ENCODE data around the gene VPS35L.
"Not testable (repeated sequence)": the region's sequence is repeated elsewhere in the genome, so short reads cannot be mapped to it uniquely, and the experiment has no call there.

Gene VPS35L

DNA sequence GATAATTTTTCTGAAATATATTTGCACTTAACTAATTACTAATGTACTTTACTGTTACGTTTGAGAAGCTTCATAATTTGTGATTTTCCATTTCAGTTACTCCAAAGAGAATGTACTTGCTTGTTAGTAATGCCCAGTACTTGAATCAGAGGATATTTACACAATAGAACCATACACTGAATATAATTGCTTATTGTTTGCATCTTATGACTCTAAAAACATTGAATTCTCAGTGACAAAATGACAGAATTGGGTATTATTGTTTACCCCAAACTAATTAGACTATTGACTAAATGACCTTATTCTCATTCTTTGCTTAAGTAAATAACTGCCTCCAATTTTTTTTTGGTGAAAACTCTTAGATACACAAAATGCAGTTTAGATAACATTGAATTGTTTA, 22.9 kb upstream of the VPS35L start:
- no peak for DNase-seq

DNA sequence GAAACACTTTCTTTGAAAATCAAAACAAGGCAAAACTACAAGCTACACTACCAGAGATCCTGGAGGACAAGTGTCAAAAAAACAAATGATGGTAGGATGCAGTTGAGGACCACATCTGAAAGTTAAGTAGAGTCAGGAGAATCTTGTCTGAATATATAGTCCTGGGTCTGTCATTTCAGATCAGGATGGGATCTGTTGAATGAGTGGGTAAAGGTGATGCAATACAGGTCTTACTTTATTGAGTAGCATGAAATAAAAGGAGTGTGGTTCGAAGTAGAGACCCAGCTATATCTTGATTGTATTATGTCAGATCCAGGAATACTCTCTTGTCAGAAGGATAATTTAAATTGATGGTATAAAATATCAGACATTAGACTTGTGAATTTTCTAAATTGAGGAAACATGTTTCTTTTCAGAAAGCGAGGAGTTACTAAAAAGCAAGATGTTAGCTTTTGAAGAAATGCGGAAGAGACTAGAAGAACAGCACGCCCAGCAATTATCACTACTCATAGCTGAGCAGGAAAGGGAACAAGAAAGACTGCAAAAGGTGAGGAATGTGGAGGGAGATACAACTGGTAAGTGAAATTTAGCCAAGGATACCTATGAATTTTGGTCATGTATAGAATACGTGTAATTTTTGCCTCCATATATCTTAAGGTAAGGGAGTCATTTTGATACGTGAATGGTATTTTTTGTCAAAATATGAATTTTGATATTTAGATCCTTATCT, 15.1 kb upstream of the VPS35L start:
- DNase-seq = no peak

DNA sequence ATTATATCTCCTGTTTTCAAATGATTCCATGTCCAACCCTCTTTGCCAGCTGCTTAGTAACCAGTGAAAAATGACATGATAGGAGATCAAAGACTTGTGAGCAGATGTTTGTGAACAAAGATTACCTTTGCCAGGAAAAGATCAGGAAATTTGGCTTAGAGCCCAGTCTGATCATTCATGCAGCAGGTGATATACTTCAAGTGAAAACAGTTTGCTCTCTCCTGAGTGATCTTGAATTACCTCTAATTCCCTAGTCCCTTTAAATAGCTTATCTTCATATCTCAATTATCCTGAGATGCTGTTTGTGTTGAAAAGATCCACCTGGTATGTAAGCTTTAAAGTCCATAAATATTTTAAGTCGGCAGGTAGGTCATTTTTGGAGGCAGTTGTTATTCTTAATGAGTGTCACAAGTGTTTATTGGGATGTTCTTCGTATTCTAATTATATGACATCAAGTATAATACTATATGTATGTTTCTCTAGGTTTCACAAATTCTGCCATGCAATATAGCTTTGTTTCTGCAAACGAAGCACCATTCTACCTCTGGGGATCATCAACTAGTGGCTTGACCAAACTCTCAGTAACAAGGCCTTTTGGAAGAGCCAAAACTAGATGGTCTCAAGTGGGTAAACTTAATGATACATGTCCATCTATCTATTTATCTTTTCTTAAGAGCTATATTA, 13.2 kb upstream of the VPS35L start:
- DNase-seq = no peak

DNA sequence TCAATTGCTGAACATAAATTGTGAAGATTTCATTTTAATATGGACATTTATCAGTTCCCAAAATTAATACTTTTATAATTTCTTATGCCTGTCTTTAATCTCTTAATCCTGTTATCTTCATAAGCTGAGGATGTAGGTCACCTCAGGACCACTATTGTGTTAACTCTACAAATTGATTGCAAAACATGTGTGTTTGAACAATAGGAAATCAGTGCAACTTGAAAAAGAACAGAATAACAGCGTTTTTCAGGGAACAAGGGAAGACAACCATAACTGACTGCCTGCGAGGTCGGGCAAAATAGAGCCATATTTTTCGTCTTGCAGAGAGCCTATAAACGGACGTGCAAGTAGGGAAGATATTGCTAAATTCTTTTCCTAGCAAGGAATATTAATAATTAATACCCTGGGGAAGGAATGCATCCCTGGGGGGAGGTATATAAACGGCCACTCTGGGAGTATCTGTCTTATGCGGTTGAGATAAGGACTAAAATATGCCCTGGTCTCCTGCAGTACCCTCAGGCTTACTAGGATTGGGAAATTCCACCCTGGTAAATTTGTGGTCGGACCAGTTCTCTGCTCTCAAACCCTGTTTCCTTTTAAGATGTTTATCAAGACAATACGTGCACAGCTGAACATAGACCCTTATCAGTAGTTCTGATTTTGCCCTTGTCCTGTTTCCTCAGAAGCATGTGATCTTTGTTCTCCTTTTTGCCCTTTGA, 12.1 kb upstream of the VPS35L start:
- DNase-seq = not testable (repeated sequence)

DNA sequence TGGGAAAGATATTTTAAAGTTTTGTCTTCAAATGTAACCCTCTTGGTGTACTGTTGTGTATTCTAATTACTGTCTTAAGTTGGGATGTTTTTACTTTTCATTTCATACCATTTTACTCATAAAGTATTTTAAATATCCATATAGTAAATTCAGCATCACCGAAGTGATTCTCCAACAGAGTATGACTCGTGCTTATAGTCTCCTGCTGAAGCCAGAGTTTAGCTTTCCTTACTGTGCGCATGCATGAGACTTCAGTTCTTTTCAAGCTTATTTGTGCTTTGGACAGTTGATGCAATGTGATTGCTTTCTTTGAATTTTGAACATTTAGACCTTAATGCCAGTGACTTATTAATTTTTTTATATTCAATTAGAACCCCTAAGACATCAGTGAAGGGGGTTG, 7.4 kb upstream of the VPS35L start:
- DNase-seq = no peak

DNA sequence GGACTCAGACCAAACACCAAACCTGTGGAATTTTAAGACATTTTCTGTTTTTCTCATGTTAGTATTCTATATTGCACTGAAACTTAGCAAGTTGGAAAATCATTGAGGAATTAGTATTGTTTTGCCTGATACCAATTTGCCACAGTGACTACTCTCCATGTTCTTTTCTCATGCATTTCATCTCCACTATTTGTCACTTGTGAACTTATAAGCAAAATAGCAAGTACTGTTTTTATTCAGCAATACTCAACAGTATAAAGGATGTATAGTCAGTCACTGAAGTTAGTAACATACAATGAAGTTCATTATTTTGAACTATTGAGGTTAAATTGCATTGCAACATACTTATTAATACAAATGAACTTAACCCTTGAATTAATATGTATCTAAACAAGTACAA, 5.8 kb upstream of the VPS35L start:
- no peak for DNase-seq

DNA sequence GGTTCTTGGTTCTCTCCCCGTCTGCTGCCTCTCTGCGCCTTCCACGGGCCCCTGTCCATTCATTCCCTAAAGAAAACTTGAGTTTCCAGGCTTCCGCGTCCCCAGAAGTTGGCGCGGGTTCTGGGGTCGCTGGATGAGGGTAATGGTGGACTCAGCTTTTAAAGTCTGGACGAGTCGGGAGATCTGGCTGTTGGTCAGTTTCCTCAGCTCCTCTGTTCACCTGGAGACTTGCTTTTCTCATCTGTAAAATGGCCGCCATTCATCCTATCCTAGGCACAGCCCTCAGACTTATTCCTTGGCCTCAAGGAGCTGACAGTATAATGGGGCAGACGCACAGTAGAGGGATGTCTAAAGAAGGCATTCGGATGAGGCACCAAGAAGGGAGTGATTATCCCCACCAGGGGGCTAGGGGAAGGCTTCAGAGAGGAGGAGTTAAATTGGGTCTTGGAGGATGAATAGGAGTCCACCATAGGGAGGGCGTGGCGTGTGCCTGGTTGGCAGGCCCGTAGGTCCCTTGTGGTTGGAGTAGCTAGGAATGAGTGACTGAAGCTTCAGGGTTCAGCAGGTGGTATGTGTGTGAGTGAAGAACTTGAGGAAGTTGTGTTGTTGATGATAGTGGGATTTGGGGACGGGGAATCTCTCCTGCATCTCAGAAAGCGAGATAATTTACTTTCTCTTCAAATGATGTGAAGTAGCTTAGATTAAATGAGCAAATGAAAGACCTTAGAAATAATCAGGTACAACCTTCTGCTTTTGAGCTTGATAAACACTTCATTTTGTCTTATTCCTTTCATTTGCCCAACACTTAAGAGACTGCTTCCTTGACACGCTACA, 652 bp downstream of the VPS35L start:
- peak; percentile 45 for DNase-seq

DNA sequence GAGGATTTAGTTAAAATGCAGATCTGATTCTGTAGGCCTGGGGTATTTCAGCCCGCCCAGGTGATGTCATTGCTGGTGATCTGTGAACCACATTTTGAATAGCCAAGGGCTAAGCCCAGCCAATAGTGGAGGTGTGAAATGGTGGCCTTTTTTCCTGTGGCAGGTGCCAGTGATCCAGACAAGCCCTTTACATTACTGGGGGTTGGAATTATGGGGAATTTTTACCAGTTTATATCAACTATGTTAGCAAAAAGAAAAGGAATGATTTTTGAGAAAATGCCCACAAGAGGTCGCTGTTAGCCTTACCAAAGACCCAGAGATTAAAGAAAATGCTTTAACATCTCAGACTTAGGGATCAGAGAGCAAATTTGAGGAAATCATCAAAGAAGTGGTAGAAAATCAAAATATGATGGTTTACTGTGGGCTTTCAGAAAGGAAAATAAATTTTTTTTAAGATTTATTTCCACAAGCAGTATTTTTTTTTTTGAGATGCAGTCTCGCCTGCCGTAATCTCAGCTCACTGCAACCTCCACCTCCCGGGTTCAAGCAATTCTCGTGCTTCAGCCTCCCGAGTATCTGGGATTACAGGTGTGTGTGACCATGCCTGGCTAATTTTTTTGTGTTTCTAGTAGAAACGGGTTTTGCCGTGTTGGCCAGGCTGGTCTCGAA, 3.9 kb downstream of the VPS35L start:
- peak; percentile 16 for DNase-seq

DNA sequence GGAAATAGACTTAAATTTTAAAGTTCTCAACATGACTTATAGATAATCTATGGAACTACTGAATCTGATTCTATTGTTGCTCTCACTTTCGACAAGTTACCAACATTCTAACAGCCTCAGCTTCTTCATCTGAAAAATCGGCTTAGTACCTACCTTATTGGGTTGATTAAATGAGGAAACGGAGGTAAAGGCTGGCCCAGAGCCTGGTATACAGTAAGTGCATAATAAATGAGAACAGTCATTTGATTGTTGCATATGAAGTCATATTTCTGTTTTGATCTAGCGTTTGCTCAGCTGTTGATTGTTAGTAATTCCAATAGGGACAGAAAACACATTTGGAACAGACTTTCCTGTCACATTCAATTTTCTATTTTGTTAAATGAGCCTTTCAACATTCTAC, 4.6 kb downstream of the VPS35L start:
- DNase-seq = no peak

DNA sequence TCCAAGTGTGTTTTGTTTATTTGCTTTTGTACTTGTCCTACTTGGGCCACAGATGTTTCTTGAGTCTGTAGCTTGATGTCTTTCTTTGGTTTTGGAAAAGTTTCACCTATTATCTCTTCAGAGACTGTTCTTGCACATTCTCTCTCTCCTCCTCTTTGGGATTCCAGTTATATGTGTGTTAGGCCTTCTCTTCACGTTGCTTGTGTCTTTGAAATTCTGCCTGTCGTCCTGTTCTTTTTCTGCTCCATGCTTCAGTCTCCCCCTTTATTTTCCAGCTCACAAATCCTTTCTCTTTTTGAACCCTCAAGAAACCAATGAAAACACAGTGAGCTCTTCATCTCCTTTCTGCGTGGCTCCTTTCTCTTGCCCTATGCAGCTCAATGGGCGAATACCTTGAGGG, 7.9 kb downstream of the VPS35L start:
- no peak for DNase-seq

DNA sequence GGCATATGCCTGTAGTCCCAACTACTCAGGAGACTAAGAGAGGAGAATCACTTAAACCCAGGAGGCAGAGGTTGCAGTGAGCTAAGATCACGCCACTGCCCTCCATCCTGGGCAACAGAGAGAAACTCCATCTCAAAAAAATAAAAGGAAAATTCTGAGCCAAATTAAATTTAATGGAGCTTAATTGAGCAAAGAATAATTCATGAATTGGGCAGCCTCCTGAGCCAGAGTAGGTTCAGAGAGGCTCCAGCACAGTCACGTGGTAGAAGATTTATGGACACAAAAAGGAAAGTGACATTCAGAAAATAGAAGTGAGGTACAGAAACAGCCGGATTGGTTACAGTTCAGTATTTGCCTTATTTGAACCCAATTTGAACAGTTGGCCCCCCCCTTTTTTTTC, 10.9 kb downstream of the VPS35L start:
- no peak for DNase-seq

DNA sequence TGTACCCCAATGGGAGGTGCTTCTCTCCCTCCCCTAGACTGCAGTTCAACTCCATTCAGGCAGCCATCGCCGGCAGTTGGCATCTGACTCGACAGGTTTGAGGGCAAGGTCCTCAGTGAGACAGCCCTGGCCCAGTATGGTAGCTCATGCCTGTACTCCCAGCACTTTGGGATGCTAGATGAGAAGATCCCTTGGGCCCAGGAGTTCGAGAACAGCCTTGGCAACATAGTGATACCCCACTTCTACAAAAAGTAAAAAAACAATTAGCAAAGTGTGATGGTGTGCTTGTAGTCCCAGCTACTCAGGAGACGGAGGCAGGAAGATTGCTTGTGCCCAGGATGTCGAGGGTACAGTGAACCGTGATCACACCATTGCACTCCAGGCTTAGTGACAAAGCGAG, 12.1 kb downstream of the VPS35L start:
- DNase-seq = no peak

DNA sequence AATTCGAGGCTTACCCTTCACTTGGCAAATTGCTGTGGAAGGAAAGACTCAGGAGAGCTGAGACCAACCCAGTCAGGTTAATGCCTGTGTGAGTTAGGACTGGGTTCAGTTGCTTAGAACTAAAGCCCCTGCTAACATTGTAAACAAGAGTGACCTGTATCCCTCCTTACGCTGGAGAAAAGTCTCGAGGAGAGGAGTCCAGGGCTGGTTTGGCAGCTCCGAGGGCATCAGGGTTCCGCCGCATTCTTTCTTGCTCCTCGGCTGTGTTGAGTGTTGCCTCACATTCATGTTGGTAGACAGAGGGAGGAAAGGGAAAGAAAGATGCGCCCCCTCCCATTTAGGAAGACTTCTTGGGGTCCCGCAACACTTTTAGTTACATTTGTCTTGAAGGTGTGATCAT, 18.5 kb downstream of the VPS35L start:
- no peak for DNase-seq

DNA sequence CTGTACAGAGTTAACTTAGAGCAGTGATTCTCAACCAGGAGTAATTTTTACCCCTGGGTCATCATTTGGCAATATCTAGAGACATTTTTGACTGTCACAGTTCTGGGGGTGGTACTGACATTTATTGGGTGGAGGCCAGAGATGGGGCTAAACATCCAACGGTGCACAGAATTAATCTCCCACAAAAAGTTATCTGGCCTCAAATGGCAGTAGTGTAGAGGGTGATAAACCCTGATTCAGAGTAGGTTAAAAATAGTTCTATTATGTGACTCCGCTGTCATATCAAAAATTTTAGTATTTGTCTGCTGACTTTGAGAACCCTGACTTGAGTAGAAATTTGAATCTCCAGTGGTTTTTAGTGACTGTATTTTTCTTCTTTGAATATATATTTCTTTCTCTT, 19.1 kb downstream of the VPS35L start:
- no peak for DNase-seq

DNA sequence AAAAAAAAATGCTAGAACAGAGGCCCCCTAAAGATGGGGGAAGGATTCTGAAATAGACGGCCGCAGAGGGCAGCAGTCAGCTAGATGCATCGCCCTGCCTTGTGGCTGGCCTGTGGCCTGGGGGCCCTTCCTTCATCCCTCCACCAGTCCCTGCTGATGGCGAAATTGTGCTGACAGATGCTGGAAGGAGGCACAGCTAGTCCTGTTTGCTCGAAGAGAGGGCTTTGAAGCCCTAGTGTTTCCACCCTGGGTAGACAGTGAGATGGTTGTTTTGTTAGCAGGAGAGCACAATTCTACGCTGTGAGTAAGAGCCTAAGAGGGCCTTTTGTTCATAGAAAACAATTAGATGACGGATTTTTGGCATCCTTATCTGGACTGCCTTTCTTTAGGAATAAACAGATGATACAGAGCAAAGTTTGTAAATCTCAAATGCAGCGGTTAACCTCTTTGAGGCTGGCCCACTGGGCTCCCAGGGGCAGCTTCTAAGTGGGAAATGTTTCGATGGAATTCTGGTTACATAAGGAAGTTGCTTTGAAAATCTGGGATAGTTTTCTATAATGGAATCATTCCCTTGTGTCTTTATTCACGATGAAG, 23.0 kb downstream of the VPS35L start:
- no peak for DNase-seq

DNA sequence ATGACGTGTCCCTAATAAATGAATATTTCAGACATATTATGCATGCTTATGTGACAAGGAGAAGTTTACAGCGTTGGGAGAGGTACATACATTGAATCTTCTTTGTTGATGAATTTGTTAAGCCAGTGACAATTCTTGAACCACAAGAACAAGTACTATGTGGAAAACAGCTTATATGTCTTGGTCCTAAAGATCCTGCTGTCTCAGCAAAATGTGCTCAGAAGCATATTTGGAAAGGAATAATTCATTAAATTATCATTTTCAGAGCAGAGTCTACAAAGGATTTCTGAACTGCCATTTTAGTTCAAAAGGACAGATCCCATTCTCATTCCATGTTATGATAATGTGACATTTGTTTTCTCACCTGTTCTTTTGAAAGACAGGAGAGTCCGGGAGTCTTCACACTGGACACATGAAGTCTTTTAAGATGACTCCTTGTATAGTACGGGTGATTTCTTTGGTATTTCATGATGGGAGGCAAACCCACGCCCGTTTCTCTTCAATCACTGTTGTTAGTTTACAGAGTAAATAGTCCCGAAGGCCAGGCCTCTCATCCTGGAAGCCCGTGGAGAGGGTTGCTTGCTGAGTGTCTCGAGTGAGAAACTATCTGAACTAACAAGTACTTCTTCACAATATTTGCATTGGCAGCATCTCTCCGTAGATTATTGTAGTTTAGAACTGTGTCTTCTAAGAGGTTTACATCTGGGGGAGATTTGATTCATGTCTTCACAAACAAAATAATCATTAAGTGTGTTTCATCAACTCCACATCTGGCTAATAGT, 26.7 kb downstream of the VPS35L start:
- no peak for DNase-seq

DNA sequence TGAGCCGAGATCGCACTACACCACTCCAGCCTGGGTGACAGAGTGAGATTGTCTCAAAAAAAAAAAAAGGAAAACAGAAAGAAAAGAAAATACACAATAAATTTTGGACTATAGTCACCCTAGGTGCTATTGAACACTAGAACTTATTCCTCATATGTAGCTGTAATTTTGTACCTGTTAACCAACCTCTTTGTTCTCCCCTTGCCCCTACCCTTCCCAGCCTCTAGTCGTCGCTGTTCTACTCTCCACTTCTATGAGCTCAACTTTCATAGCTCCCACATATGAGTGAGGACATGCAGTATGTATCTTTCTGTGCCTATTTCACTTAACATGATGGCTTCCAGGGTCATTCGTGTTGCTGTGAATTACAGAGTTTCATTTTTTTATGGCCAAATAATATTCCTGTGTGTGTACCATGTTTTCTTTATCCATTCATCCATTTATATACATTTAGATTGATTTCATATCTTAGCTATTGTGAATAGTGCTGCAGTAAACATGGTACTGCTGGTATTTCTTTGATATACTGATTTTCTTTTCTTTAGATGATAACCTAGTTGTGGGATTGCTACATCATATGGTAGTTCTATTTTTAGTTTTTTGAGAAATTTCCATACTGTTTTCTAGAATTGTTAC, 28.3 kb downstream of the VPS35L start:
- DNase-seq = peak; percentile 27

DNA sequence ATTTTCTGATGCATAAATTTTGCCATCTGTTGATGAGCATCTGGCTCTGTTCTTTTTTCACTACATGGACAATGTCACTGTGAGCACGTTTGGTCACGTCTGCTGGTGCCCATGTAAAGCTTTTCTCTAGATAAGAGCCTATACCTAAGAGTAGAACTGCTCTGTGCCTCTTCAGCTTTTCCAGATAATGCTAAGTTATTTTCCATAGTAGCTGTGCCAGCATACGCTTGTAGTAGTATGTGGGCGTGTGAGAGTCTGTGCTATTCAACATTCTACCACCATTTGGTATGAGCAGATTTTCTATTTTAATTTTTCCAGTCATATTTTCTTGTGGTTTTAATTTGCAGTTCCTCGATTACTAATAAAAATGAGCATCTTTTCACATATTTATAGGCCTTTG, 33.2 kb downstream of the VPS35L start:
- DNase-seq = peak; percentile 6

DNA sequence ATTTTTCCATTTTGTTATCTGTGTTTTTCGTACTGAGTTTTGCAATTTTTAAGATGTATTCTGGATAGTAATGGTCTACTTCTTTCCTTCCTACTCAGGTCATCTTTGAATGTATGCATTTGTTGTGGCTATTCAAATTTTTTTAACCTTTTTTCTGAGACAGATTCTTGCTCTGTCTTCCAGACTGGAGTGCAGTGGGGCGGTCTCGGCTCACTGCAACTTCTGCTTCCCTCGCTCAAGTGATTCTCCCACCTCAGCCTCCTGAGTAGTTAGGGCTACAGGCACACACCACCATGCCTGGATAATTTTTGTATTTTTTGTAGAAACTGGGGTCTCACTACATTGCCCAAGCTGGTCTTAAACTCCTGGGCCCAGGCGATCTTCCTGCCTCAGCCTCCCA, 33.6 kb downstream of the VPS35L start:
- DNase-seq = no peak

DNA sequence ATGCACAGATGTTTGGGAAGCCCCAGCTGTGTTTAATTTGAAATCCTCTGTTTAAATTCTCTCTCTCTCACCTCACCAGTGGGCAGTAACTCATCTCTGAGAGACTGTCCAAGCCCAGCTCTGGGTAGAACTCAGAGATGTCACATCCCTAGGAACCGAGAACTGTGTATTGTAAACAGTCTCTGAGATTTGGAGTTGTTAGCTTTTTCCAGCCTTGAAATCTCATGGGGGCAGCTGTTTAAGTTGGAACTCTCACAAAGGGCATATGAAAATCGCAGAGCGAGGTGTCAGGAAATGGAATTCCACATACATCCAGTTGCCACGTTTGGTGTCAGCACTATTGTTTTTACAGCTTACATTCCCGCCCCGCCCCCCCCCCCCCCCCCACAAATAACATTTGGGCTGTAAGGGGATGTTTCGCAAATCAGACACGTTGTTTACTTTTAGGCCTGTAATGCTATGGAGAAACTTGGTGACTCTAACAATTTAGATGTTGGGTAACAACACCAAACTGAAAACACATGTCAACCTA, 34.3 kb downstream of the VPS35L start:
- no peak for DNase-seq

All from stimulated activated CD4-positive, alpha-beta T cell treated with anti-CD3 and anti-CD28 coated beads, Interleukin-15, amount 100 ng/mL, for 24 hours (primary cell).